GM12878 (cell line): Measurements from ENCODE around the gene DUSP22.

Source experiments
- BCLAF1 ChIP-seq: fragments of 450-650 bp; IDR thresholded peaks from 2 replicates; pipeline ENCODE4 v1.6.1; 2017; ENCODE audit warnings: antibody characterized with exemption, mild to moderate bottlenecking, moderate library complexity
- BRCA1 ChIP-seq: IDR thresholded peaks from 2 replicates; pipeline ENCODE4 v1.6.1; 2011; ENCODE audit warnings: low read depth, low read length, improper control_type of control experiment
- CEBPB ChIP-seq, 2 experiments: fragments of 150-350 bp in 1 of 2; IDR thresholded peaks; 2 replicates each; pipeline ENCODE4 v1.6.1; 2012 to 2014; ENCODE audit warnings: low read depth in 2 of 2, low read length in 2 of 2, borderline replicate concordance in 1 of 2, inconsistent platforms in 1 of 2
- CTCF ChIP-seq, 3 experiments: IDR thresholded peaks in 2 of 3; conservative IDR thresholded peaks in 1 of 3; 2 replicates each; pipeline ENCODE4 v1.5.1; 2011; ENCODE audit warnings: low read depth in 3 of 3, low read length in 3 of 3, mild to moderate bottlenecking in 3 of 3, control low read depth in 2 of 3, moderate library complexity in 2 of 3, inconsistent platforms in 1 of 3, mixed read lengths in 1 of 3; ENCODE audit not compliant: control insufficient read depth in 2 of 3, insufficient read depth in 1 of 3; ENCODE audit errors: extremely low read depth in 1 of 3
- PKNOX1 ChIP-seq: fragments of 450-650 bp; IDR thresholded peaks from 2 replicates; pipeline ENCODE4 v1.6.1; 2016; ENCODE audit warnings: mild to moderate bottlenecking

- TF ChIP-seq CEBPB (IDR thresholded peaks at IDR 0.05; ENCODE audit: borderline replicate concordance in 1 of 2, low read depth in 2 of 2, low read length in 2 of 2) (no peak), BCLAF1 (no peak), CTCF (IDR thresholded peaks at IDR 0.05 in 2 of 3, conservative IDR thresholded peaks at IDR 0.05 in 1 of 3; ENCODE audit: control insufficient read depth in 2 of 3, extremely low read depth in 1 of 3, insufficient read depth in 1 of 3, low read depth in 3 of 3, low read length in 3 of 3) (no peak), PKNOX1 (no peak), BRCA1 (no peak)
Measured at GRCh38 chr6:339480-339879, 47.2 kb downstream of the DUSP22 start.
